Amniotic epithelial cell (primary cell): ENCODE results near the gene SETD4.
A peak's percentile ranks its signal among the peaks of the same experiment; 100 is the strongest.

ENCODE experiments used
- DNase-seq: peaks from one replicate; pipeline ENCODE4 v3.0.0-alpha.2; 2010; ENCODE audit warnings: low read depth

Gene SETD4

DNA sequence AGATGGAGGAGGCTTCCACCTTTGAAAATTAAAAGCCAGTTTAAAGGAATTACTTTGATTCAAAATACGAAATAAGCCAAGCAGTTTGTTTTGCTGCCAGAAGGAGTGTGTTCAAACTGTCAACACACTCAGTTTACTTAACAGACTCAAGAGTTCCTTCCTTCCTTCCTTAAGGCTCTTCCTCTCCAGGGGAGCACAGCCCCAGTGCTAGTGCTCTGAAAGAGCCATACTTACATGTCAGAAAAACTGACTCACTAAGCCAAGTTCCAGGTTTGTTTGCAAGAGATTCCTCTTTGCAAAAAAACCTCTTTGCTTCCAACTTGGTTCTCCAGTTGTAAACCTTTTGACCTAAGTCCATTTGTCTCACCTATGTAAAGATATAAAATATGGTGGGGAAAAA lies 14.3 kb downstream of the SETD4 start:
- no peak for DNase-seq

DNA sequence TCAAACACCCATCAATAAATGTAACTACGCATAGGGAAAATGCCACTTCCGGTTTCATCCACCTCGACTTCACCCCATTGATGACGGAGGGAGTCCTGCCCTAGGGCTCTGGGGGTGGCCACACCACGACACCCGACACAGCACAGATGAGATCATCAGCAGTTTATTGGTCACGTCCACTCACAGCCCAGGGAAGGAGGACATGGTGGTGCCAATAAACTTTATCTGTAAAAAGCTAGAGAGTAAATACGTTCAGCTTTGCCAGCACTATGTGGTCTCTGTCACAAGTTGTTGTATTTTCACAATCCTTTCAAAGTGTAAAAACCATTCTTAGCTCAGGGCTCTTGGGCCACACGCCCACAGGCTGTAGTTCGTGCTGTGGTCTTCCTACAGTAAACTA lies 16.3 kb downstream of the SETD4 start:
- no peak for DNase-seq

DNA sequence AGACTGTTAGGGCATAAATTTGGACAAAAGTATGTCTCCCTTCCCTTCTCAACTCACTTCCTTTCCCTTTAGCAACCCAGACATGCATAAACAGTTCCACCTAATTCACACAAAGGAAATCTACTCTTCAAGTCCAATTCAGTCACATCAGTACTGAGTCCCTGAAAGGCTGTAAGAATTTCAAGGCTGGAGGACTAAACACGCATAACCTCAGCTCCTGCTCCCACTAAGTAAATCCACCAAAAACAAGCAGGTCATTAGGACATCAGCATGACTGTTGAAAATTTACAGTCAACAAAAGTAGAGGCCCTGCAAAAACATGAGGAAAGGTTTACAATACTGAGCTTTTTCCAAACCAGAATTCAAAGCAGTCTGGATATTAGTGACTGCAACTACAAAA lies 18.4 kb downstream of the SETD4 start:
- no peak for DNase-seq

DNA sequence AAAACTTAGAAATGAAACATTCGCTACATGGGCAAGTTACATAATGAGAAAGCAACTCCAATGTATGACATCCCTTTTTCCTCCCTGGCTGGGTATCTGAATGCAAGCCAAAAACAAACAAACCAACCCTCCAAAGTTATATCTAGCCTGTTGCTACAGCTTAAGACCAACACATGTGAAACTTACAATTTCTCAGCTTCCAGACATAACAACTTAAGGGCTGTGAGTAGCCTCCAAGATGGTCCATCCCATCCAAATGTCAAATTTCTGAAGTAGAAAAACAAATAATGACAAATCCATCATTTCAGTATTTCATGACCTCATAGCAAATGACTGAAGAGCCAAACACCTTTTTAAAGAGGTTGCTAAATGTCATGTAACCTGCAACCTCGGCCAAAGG lies 19.9 kb downstream of the SETD4 start:
- no peak for DNase-seq

DNA sequence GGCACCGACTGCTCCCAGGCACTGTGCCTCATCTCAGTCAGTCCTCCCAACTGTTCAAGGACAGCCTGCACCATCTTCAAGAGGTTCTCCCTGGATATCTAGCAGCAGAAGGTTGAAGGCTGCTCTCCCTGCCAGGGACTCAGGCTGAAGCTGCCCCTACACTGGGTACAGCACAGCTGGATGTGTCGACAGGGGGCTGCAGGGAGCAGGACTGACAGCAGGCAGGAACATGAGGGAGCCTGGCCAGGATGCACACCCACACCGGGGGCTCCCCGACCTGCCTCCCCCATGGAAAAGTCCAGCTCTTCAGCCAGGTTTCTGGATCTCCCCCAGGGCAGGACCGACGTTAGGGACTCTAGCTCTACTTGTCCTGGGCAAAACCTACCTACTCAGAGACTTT lies 20.5 kb downstream of the SETD4 start:
- no peak for DNase-seq

DNA sequence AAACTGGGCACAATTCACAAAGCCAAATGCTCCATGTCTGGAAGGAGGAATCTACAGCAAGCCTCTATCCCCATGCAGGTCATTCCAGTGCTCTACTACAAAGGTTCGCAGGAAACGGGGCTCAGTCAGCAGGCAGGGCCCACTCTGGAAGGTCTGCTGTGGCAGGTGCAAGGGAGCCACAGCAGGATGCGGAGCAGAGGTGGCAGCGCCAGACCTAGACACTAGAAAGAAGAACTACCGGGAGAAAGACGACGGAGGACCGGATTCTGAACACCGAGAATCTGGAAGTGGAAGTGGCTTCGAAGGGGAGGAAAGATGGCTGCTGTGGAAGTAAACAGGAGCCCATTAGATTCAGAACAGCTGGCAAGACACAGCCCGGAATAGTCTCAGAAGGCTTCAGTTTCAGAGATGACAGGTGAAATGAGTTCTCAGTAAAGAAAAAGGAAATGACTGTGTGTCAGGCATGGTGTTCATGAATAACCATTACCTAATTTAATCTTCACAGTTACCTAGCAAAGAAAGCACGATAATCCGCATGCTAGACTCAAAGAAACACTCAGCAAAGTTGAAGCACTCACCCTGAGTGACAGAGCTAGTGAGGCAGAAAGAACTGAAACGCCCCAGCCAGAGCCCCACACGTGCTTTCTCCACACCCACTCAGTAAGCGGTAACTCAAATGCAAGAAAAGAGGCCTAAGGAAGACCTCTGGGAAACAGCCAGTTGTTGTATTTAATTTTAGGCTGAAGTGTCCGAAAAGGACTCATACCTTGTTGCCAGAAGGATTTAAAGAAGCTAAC lies 21.4 kb downstream of the SETD4 start:
- DNase-seq = no peak

DNA sequence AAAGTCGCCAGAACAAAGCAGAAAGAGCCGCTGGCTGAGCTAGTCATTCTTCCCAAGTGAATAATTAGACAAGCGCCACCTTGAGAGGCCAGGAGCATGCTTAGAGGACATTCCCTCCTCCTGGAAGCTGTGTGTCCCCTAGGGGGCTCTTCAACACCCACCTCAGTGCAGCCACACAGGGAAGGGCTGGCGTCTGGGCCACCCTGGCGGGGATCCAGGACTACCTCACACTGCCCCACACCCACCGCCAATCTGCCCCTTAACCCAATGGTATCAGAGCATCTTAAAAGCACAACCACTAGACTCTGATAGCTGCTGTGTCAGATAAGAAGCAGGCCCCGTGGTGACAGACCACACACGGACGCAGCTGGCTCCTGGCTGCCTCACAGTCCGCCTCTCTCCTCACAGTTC lies 24.9 kb downstream of the SETD4 start:
- DNase-seq = no peak

DNA sequence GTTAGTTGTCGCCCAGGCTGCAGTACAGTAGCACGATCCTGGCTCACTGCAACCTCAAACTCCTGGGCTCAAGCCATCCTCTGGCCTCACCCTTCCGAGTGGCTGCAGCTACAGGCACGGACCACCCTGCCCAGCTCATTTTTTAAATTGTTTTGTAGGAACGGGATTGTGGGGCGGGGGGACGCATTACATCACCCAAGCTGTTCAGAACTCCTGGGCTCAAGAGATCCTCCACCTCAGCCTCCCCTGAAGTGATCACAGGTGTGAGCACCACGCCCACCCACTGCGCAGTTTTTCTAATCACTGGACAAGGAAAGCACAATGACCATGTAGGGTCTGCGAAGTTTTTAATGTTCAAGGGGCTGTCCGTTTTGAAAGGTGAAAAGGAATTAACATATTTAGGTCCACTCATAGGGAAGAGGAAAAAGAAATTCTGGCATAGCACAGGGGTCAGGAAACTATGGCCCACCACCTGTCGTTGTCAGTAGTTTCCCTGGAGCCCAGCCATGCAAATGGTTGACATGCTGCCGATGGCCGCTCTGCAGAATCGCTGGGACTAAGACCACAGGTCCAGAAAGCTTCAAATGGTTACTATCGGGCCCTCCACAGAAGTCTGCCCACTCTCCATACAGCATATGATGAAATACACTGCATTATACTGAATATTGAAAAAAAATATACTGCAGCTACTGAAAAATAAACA lies 26.0 kb downstream of the SETD4 start:
- DNase-seq = no peak

DNA sequence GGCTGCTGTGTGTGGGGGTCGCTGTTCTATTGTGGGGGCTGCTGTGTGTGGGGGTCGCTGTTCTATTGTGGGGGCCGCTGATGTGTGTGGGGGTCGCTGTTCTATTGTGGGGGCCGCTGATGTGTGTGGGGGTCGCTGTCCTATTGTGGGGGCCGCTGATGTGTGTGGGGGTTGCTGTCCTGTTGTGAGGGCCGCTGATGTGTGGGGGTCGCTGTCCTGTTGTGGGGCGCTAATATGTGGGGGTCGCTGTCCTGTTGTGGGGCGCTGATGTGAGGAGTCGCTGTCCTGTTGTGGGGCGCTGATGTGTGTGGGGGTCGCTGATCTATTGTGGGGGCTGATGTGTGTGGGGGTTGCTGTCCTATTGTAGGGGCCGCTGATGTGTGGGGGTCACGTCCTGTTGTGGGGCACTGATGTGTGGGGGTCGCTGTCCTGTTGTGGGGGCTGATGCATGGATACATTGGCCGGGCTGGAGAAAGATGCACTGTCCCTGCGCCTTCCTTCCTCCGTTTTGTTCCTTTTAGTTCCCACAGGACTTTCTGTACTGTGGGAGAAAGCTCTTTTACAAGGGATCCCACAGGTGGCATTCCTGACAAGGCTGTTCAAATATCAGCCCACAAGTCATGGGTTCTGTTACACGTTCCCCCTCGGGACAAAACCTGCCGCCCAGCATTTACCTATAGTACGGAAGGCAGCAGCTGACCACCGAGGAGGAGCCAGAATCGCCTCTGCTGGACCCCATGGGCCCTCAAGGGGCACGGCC lies 27.5 kb downstream of the SETD4 start:
- DNase-seq = no peak

DNA sequence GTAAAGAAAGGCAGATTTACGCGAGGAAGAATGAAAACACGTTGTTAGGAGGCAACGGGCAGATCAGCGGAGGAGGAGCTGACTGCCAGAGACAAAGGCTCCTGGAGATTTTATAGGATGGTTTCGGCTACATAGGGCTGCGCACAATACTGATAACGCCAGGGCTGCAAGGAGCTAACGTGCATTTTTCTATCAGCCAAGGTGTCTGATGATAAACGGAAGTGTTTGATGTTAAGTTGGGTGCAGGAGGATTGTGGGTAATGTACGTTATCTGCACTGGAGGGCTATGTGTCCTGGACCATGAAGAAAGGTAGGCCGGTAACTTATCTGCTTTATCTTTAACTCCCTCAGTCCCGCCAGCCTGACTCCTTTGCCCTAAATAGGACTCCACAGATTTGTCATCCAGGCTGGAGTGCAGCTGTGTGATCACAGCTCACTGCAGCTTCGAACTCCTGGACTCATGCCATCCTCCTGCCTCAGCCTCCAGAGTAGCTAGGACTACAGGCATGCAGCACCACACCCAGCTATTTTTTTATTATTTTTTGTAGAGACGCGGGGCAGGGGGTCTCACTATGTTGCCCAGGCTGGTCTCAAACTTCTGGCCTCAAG lies 29.6 kb downstream of the SETD4 start:
- no peak for DNase-seq

DNA sequence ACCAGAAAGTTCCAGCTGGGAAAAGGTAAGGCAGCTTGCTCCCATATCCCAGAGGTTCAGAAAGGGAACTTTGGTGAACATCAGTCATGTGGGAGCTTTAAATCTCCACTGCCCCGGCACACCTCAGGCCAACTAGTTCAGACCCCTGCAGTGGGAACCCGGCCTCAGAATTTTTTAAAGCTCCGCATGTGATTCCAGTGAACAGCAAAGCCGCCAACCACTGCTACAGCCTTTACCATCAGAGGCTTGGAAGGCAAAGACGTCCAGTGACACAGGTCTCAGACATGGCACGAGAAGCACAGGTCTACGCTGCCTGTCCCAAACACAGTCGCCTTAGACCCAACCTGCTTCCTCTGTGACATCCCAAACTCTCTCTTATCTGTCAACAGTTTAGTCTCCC lies 31.0 kb downstream of the SETD4 start:
- DNase-seq = no peak

DNA sequence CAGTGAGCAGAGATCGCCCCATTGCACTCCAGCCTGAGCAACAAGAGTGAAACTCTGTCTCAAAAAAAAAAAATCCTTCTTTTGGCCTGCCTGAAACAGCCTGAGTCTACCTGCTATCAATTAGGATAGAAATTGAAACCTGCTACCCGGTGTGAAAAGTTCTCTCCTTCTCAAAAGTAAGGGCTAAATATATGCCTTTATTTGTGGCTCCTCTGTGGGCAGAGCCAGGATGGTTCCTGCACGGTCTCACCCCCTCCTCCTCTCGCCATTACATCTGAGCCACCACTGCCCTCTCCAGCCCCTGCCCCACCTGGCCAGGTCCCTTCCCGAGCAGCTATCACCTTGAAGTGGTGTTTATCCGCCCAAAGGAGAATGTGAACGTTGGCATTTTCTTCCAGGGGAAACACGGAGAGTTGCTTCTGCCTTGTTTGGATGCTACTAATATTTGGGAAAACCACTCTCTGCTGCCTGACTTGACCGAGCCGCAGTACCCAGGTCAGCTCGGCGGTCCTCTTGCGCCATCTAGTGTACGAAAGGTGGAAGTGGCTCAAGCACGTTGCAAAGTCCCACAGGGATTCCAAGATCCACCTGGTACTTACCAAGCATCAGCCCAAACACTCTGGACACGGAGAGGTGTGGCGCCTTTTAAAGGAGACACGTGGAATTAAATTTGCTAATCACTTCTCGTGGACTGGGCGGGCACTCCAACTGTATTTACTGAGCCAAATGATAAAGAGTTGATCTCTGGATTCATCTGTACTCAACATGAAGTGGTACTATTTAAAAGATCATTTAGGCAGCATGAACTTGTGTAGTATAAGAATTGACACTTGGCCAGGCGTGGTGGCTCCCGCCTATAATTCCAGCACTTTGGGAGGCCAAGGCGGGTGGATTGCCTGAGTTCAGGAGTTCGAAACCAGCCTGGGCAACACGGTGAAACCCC lies 31.9 kb downstream of the SETD4 start:
- DNase-seq = peak; percentile 53

DNA sequence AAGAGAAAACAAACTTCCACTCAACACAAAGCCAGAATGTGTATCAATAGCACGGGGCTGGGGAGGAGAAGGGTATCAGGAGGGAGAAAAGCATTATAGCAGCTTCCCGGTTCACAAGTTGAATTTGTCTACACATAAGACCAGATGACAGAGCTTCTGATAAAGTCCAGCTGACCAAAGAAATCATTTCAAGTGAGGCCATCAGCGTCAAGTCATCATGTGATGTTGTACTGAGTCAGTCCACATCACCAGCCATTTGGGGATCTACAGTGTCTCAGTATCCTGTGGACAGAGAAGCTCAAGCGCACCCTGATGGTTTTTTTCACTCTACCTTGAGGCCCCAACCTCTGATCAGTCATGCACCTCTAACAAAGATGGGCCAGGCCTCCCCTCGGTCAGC lies 33.0 kb downstream of the SETD4 start:
- peak; percentile 71 for DNase-seq

DNA sequence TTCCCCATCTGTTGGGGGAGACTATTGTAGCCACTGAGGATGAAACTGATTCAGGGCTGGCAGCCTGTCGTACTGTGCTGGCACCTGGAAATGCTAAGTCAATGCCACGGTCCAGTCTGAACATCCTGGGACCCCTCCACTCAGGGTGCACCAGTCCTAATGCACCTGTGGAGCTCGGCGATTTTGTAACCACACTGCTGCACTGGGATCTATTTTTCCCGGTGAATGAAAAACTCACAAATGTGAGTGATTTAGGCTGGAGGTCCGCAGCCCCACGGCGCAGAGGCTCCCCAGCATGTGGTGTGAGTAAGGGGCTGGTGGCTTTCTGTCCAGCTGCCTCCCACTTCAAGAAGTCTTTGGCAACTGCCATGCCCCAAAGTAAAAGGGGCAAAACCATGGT lies 35.5 kb downstream of the SETD4 start:
- no peak for DNase-seq

DNA sequence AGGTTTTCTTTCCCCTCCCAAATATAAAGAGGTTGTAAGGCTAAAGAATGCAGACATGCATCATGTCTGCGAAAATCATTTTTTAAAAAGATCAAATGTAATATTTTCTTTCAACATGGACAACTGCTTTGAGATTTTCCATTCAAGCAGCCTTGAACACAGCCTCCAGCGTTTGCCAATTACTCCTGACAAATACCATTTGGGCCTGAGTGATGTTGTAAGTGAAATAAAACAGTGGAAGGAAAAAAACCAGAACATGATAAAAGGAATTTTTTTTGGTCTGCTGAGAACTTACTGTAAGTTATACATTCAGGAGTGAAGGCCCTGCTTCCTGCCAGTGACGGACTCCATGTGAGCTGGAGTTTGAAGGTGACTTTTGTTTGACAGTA lies 37.2 kb downstream of the SETD4 start:
- DNase-seq = peak; percentile 60

DNA sequence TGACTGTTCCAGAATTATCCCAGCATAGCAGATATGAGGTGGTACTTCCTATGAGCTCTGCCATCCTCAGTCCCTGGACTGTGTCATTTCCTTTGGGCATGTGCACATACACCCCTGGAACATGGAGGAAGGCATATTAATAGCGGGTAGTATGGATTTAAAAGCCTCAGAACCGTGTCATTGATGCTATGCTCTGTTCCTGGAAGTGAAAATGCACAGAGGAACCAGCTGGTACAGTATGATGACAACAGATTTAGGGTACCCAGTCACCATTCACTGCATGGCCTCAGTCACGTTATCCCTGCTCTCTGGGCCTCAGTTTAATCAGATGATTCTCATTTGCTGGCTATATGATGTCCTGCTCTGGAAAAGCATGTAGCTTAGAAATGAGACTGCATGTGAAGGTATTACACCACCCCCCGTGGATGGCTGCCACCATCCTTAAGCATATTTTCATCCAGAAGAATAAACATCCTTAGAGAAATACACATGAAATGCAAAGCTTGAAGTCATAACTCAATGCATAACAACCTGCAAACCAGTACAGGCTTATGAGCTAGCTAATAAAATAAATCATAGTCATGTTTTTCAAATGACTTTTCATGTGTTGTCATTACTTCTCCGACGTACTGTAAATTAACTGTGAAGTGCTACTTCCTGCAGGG lies 37.8 kb downstream of the SETD4 start:
- peak; percentile 21 for DNase-seq

DNA sequence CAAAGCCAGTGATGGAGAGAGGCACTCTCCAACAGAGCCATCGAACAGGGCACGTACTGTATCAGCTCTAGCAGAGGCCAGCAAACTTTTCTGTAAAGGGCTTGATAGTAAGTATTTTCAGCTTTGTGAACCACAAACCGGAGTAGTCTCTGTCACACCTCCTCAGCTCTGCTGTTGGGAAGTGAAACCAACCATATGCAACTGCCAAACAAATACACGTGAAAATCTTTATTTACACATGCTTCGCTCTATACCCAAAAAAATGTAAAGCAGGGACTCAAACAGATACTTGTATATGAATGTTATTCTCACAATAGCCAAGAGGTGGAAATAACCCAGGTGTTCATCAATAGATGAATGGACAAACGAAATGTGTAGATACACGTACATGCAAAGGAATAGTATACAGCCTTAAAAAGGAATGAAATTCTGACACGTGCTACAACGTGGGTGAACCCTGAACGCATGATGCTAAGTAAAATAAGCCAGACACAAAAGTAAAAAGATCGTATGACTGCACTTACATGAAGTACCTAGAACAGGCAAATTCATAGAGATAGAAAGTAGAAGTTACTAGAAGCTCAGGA lies 39.0 kb downstream of the SETD4 start:
- DNase-seq = no peak

DNA sequence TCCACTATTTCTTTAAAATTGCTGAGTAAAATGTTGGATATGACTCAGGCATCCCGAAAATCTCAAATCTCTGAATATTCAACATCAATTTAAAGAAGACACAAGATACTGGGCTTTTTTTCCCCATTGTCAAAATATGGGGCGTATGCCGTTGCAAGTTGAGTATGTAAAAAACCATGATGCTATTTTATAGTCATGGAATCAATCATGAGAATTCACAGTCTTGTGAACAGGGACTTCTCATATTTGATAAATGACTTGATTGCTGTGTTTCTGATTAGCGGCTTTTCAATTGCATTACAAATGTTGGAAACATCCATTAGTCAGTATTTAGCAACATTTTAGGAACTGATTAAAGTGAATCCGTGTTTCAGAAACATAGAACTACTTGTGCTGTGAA lies 45.3 kb downstream of the SETD4 start:
- DNase-seq = no peak

DNA sequence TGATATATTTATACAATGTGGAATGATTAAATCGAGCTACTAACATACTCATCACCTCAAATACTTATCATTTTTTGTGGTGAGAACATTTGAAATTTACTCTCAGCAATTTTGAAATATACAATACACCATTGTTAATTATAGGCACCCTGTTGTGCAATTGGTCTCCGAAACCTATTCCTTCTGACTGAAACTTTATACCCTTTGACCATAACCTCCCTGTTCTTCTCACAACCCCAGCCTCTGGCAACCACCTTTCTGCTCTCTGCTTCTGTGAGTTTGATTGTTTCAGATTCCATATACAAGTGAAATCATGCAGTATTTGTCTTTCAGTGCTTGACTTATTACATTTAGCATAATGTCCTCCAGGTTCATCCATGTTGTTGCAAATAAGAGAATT lies 49.5 kb downstream of the SETD4 start:
- DNase-seq = no peak

DNA sequence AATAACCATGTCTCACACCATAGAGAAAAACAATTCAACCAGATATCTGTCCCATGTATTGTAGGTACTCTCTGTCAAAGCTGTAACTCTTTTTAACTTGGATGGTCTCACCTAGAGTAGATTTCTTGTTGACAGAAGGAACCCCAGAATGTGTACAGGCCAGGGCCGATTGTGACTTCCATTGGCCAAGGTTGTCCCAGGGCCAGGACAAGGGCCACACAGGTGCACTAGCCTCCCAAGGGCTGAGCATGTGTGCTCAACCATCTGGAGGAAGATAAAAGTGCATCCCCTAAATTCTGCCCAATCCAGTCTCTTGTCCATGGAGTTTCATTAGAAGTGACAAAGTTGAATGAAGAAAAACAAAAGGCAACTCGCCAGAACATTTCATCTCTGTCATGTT lies 51.8 kb downstream of the SETD4 start:
- no peak for DNase-seq
